WTC11 (cell line): ENCODE data around the gene ITGA5. TPM values are rescaled to one million over a fixed set of nuclear protein-coding genes. Genes with fewer than 3 reads are reported as not detected.
A peak's percentile ranks its signal among the peaks of the same experiment; 100 is the strongest.

Experiments used
- ATAC-seq: fragments of 200-7000 bp; cut with Tn5 transposase; 2 replicates; pipeline ENCODE4 v1.10.0; 2021; ENCODE audit warnings: mild to moderate bottlenecking, moderate library complexity
- CTCF ChIA-PET: fragments of 300-600 bp; sonication (Branson Sonifier 250); formaldehyde crosslinking; loops from one replicate; lab custom pipeline; 2021; ENCODE audit warnings: antibody characterized with exemption; lab: Charles Lee
- POLR2A ChIA-PET: fragments of 350-600 bp; sonication (Branson Sonifier 250); formaldehyde crosslinking; loops from one replicate; lab custom pipeline; 2021; ENCODE audit warnings: antibody characterized with exemption; lab: Charles Lee
- DNase-seq: peaks from one replicate; pipeline ENCODE4 v3.0.0; 2021; ENCODE audit warnings: low spot score
- H3K27ac Mint-ChIP-seq: 2 replicates; pipeline ENCODE4 v1.8.0; 2021; ENCODE audit warnings: mixed read lengths
- H3K27me3 Mint-ChIP-seq: 2 replicates; pipeline ENCODE4 v1.8.0; 2021; ENCODE audit warnings: low read depth, mild to moderate bottlenecking, moderate library complexity, mixed read lengths
- H3K36me3 Mint-ChIP-seq: 2 replicates; pipeline ENCODE4 v1.8.0; 2021; ENCODE audit warnings: mixed read lengths
- H3K4me1 Mint-ChIP-seq: 2 replicates; pipeline ENCODE4 v1.8.0; 2022; ENCODE audit warnings: mixed read lengths
- H3K4me3 Mint-ChIP-seq: 2 replicates; pipeline ENCODE4 v1.8.0; 2021; ENCODE audit warnings: mild to moderate bottlenecking, moderate library complexity, mixed read lengths
- H3K9me3 Mint-ChIP-seq: 2 replicates; pipeline ENCODE4 v1.8.0; 2021; ENCODE audit warnings: mixed read lengths
- ATF3 ChIP-seq: sonication (generic); formaldehyde crosslinking; conservative IDR thresholded peaks from 2 replicates; pipeline ENCODE4 v1.8.1; 2022; ENCODE audit warnings: mild to moderate bottlenecking, missing genetic modification reagents
- CTCF ChIP-seq: fragments of 200-600 bp; IDR thresholded peaks from 2 replicates; pipeline ENCODE4 v1.8.0; 2022; ENCODE audit warnings: antibody characterized with exemption
- ERG ChIP-seq: fragments of 250-450 bp; sonication (Bioruptor Pico); IDR thresholded peaks from 2 replicates; pipeline ENCODE4 v1.8.0; 2021; ENCODE audit warnings: mild to moderate bottlenecking
- ESRRA ChIP-seq: sonication (generic); formaldehyde crosslinking; IDR thresholded peaks from 2 replicates; pipeline ENCODE4 v1.8.1; 2022; ENCODE audit warnings: mild to moderate bottlenecking, missing genetic modification reagents, borderline replicate concordance
- ETV6 ChIP-seq: sonication (generic); formaldehyde crosslinking; IDR thresholded peaks from 2 replicates; pipeline ENCODE4 v1.8.1; 2022; ENCODE audit warnings: mild to moderate bottlenecking, missing genetic modification reagents
- FOXK1 ChIP-seq: sonication (generic); formaldehyde crosslinking; IDR thresholded peaks from 2 replicates; pipeline ENCODE4 v1.8.0; 2022; ENCODE audit warnings: mild to moderate bottlenecking, moderate library complexity, missing genetic modification reagents
- HMGA2 ChIP-seq: fragments of 250-450 bp; sonication (Bioruptor Pico); IDR thresholded peaks from 2 replicates; pipeline ENCODE4 v1.4.0; 2021; ENCODE audit warnings: mild to moderate bottlenecking, moderate library complexity
- HMGXB4 ChIP-seq: sonication (generic); formaldehyde crosslinking; IDR thresholded peaks from 2 replicates; pipeline ENCODE4 v1.8.1; 2023; ENCODE audit warnings: mild to moderate bottlenecking, moderate library complexity, missing genetic modification reagents
- MAX ChIP-seq: sonication (generic); formaldehyde crosslinking; IDR thresholded peaks from 2 replicates; pipeline ENCODE4 v1.8.0; 2022; ENCODE audit warnings: mild to moderate bottlenecking, missing genetic modification reagents
- NFYB ChIP-seq: sonication (generic); formaldehyde crosslinking; conservative IDR thresholded peaks from 2 replicates; pipeline ENCODE4 v1.8.0; 2022; ENCODE audit warnings: low read depth, missing genetic modification reagents
- PRDM15 ChIP-seq: sonication (generic); formaldehyde crosslinking; IDR thresholded peaks from 2 replicates; pipeline ENCODE4 v1.8.0; 2022; ENCODE audit warnings: missing genetic modification reagents
- PRRX2 ChIP-seq: fragments of 250-450 bp; sonication (Bioruptor Pico); IDR thresholded peaks from 2 replicates; pipeline ENCODE4 v1.8.0; 2021; ENCODE audit warnings: mild to moderate bottlenecking
- RELA ChIP-seq: sonication (generic); formaldehyde crosslinking; IDR thresholded peaks from 2 replicates; pipeline ENCODE4 v1.8.1; 2022; ENCODE audit warnings: missing genetic modification reagents, mild to moderate bottlenecking, borderline replicate concordance
- SP1 ChIP-seq: sonication (generic); formaldehyde crosslinking; conservative IDR thresholded peaks from 2 replicates; pipeline ENCODE4 v1.8.1; 2022; ENCODE audit warnings: missing genetic modification reagents
- USF1 ChIP-seq: sonication (generic); formaldehyde crosslinking; IDR thresholded peaks from 2 replicates; pipeline ENCODE4 v1.8.0; 2022; ENCODE audit warnings: mild to moderate bottlenecking, missing genetic modification reagents
- ZNF121 ChIP-seq: sonication (generic); formaldehyde crosslinking; IDR thresholded peaks from 2 replicates; pipeline ENCODE4 v1.8.0; 2023; ENCODE audit warnings: missing genetic modification reagents
- ZNF232 ChIP-seq: sonication (generic); formaldehyde crosslinking; IDR thresholded peaks from 2 replicates; pipeline ENCODE4 v1.8.0; 2022; ENCODE audit warnings: mild to moderate bottlenecking, missing genetic modification reagents
- ZNF281 ChIP-seq: sonication (generic); formaldehyde crosslinking; IDR thresholded peaks from 2 replicates; pipeline ENCODE4 v1.8.0; 2023; ENCODE audit warnings: mild to moderate bottlenecking, missing genetic modification reagents
- ZNF396 ChIP-seq: fragments of 250-450 bp; sonication (Bioruptor Pico); IDR thresholded peaks from 2 replicates; pipeline ENCODE4 v1.8.0; 2021; ENCODE audit warnings: mild to moderate bottlenecking, moderate library complexity, borderline replicate concordance
- ZNF423 ChIP-seq: fragments of 250-450 bp; sonication (Bioruptor Pico); IDR thresholded peaks from 2 replicates; pipeline ENCODE4 v2.1.2; 2022; ENCODE audit warnings: mild to moderate bottlenecking, moderate library complexity
- total RNA-seq: library from RNA; stranded (reverse); gene quantifications from 3 replicates; pipeline ENCODE4 v1.2.3, GENCODE V29; 2021

Gene ITGA5
- total RNA-seq, 1 experiment from 2014 or later: 21.9 TPM

GRCh38 chr12:54379398-54380201 is 39.5 kb downstream of the ITGA5 start:
- H3K36me3 Mint-ChIP-seq: peaks cover 11% of the 10 kb centered on the region
- H3K27me3 Mint-ChIP-seq: peaks cover 10% of the 10 kb centered on the region
- TF ChIP-seq PRDM15 (CRISPR knock-in tag): peak; percentile 60
- no peak for TF ChIP-seq ZNF396
- TF ChIP-seq HMGA2: no peak
- TF ChIP-seq MAX (CRISPR knock-in tag): 0 out of 2 replicates have a peak, but pooled peaks have one; percentile 14
- no peak for TF ChIP-seq PRRX2
- TF ChIP-seq CTCF: peak; percentile 98
- peak; percentile 52; the same call in 1 of the 2 replicates for TF ChIP-seq SP1
- TF ChIP-seq ATF3 (CRISPR knock-in tag): no peak
- TF ChIP-seq ZNF232 (CRISPR knock-in tag): no peak
- peak; percentile 68; the same call in 1 of the 2 replicates for TF ChIP-seq ERG (CRISPR knock-in tag)
- peak; percentile 78 for TF ChIP-seq ETV6
- no peak for TF ChIP-seq RELA (CRISPR knock-in tag)
- TF ChIP-seq HMGXB4 (CRISPR knock-in tag): peak; percentile 87; the same call in 1 of the 2 replicates
- ChIA-PET CTCF (interaction anchor here (0.6 to 4.3 kb wide), 68 partner anchors 8 to 1191 kb away, joined by 3 to 167 read pairs (median 5); partner anchors contain the start of genes CBX5, COPZ1, HNRNPA1 and HOXC5), POLR2A (interaction anchor here (1.1 to 1.8 kb wide), 6 partner anchors 12 to 100 kb away, joined by 3 to 10 read pairs (median 4); partner anchors contain the start of genes CBX5 and HNRNPA1)
- DNase-seq: peak; percentile 98
- peak; percentile 82 for ATAC-seq
- no peaks in the 10 kb centered on the region for H3K9me3 Mint-ChIP-seq
- H3K4me1 Mint-ChIP-seq: peaks cover 24% of the 10 kb centered on the region
- peak overlapping the region; percentile 88; the same call in 1 of the 2 replicates for H3K27ac Mint-ChIP-seq
- peak overlapping the region; percentile 72 for H3K4me3 Mint-ChIP-seq

- DNase-seq (peak; percentile 80), ATAC-seq (peak; percentile 88)
- H3K27ac Mint-ChIP-seq: no peak overlapping the region
- peak overlapping the region; percentile 82 for H3K4me3 Mint-ChIP-seq
- peaks cover 10% of the 10 kb centered on the region for H3K36me3 Mint-ChIP-seq
- H3K27me3 Mint-ChIP-seq: peaks cover 10% of the 10 kb centered on the region
- peaks cover 17% of the 10 kb centered on the region for H3K4me1 Mint-ChIP-seq
- no peaks in the 10 kb centered on the region for H3K9me3 Mint-ChIP-seq
- CTCF ChIA-PET: interaction anchor here (0.6 to 4.3 kb wide), 65 partner anchors 8 to 388 kb away, joined by 3 to 167 read pairs (median 5); partner anchors contain the start of genes CBX5, COPZ1, HNRNPA1 and HOXC5
- POLR2A ChIA-PET: interaction anchor here (1.1 to 1.8 kb wide), 6 partner anchors 12 to 99 kb away, joined by 3 to 10 read pairs (median 4); partner anchors contain the start of genes CBX5 and HNRNPA1
- TF ChIP-seq ZNF281 (CRISPR knock-in tag) (peak; percentile 31; the same call in 1 of the 2 replicates), ZNF121 (CRISPR knock-in tag) (no peak), USF1 (no peak), ZNF423 (CRISPR knock-in tag) (no peak), FOXK1 (CRISPR knock-in tag) (no peak), ESRRA (no peak), NFYB (CRISPR knock-in tag) (no peak)
- TF ChIP-seq, all 79 proteins: peak for 1
Observed at GRCh38 chr12:54378796-54379397, 40.2 kb downstream of the ITGA5 start.
